AG09309 (cell line): ENCODE data around the gene APOL3.
A peak's percentile ranks its signal among the peaks of the same experiment; 100 is the strongest.

ENCODE experiments used
- DNase-seq: peaks from one replicate; pipeline ENCODE4 v3.0.0-alpha.2; 2010; ENCODE audit warnings: low read depth
- H3K4me3 ChIP-seq: 2 replicates; pipeline ENCODE4 v1.5.1; 2011; ENCODE audit warnings: mild to moderate bottlenecking, low read depth, low read length, moderate library complexity; ENCODE audit not compliant: control insufficient read depth
- CTCF ChIP-seq: IDR thresholded peaks from 2 replicates; pipeline ENCODE4 v1.5.1; 2011; ENCODE audit warnings: mild to moderate bottlenecking, low read depth, low read length, inconsistent platforms; ENCODE audit not compliant: insufficient read depth, control insufficient read depth; ENCODE audit errors: missing control alignments

APOL3 gene

GRCh38 chr22:36149441-36149840, 11.1 kb downstream of the APOL3 start:
- TF ChIP-seq CTCF: no peak
- DNase-seq: no peak
- H3K4me3 ChIP-seq: no peak overlapping the region

- H3K4me3 ChIP-seq: no peak overlapping the region
- TF ChIP-seq CTCF: no peak
- no peak for DNase-seq
Observed at GRCh38 chr22:36148411-36148810, 12.1 kb downstream of the APOL3 start.

GRCh38 chr22:36147196-36147791, 13.3 kb downstream of the APOL3 start:
- no peak for DNase-seq
- no peak for TF ChIP-seq CTCF

GRCh38 chr22:36145881-36146280, 14.7 kb downstream of the APOL3 start:
- TF ChIP-seq CTCF: no peak
- no peak overlapping the region for H3K4me3 ChIP-seq
- no peak for DNase-seq

More at GRCh38 chr22:36147196-36147791, 13.3 kb downstream of the APOL3 start:
- no peak overlapping the region for H3K4me3 ChIP-seq

GRCh38 chr22:36144886-36145541, 15.5 kb downstream of the APOL3 start:
- no peak overlapping the region for H3K4me3 ChIP-seq
- peak; percentile 32 for DNase-seq
- TF ChIP-seq CTCF: peak; percentile 83

GRCh38 chr22:36143956-36144355, 16.6 kb downstream of the APOL3 start:
- no peak for TF ChIP-seq CTCF
- H3K4me3 ChIP-seq: no peak overlapping the region
- DNase-seq: no peak
